ENCODE results near the gene ARHGAP26.
A peak's percentile ranks its signal among the peaks of the same experiment; 100 is the strongest.

ARHGAP26 gene

DNA sequence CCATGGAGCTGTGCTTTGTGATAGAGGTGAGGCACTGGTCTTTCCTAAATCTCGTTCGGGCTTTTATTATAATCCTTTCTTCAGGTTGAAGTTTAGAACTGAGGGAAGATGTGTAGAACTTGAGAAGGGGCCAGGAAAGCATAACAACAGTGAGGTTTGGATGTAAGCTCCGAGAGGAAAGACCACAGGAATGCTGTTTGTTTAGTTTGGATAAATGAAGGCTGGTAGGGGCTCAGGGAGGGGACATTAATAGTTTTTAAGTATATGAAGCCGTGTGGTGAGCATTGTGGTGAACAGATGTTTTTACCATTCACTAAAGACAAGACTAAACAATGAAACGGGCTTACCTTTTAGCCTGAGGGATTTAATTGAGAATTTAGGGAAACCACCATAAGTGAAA lies 130.8 kb downstream of the ARHGAP26 start:
- TF ChIP-seq, protein P1, sequence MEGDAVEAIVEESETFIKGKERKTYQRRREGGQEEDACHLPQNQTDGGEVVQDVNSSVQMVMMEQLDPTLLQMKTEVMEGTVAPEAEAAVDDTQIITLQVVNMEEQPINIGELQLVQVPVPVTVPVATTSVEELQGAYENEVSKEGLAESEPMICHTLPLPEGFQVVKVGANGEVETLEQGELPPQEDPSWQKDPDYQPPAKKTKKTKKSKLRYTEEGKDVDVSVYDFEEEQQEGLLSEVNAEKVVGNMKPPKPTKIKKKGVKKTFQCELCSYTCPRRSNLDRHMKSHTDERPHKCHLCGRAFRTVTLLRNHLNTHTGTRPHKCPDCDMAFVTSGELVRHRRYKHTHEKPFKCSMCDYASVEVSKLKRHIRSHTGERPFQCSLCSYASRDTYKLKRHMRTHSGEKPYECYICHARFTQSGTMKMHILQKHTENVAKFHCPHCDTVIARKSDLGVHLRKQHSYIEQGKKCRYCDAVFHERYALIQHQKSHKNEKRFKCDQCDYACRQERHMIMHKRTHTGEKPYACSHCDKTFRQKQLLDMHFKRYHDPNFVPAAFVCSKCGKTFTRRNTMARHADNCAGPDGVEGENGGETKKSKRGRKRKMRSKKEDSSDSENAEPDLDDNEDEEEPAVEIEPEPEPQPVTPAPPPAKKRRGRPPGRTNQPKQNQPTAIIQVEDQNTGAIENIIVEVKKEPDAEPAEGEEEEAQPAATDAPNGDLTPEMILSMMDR (IDR thresholded peaks at IDR 0.05; ENCODE audit: low read depth, low read length, missing control alignments) = no peak
- no peak overlapping the region for H3K4me3 ChIP-seq (replicated peaks; ENCODE audit: low read depth, low read length)
- DNase-seq (ENCODE audit: extremely low read depth, low read depth) = peak; percentile 95

GRCh38 chr5:142901476-142902185 lies 131.5 kb downstream of the ARHGAP26 start:
- TF ChIP-seq, protein P1 (IDR thresholded peaks at IDR 0.05; ENCODE audit: low read depth, low read length, missing control alignments) = no peak
- no peak overlapping the region for H3K4me3 ChIP-seq (replicated peaks; ENCODE audit: low read depth, low read length)
- no peak for DNase-seq (ENCODE audit: extremely low read depth, low read depth)

DNA sequence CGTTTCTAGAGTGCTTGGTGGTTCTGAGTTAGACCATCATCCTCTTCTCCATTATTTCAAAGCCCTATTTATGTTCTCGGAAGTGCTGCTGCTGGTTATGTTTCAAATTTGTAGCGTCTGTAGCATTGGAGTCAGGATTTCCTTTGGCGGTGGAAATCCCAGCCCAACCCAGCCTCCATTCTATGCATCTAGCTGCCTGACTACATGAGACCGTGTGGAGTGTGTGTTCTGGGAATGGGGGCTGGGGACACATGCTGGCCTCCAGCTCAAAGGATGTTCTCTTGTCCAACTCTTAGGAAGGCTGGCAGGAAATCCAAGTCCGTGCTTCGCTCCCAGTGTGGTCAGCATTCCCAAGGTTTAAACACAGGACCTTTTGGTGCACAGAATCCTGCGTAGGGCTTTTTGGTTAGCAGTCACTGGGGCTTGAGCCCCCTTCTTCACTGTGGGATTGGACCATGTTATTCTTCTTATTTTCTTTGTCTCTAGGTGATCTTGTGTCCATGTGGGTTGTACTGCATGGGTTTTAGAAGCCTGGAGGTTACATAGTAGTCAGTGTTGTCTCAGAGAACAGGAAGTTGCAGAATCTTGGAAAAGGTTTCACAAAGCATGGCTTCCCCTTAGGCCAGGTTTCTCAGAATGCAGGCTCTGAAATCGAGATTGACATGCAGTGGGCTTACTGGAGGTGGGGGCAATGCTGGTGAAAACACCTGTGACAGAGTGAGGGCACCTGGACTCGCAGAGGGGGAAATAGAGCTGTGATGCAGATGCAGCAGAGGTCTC lies 132.2 kb downstream of the ARHGAP26 start:
- TF ChIP-seq, protein P1 (IDR thresholded peaks at IDR 0.05; ENCODE audit: low read depth, low read length, missing control alignments) = no peak
- DNase-seq (ENCODE audit: extremely low read depth, low read depth) = no peak
- H3K4me3 ChIP-seq (replicated peaks; ENCODE audit: low read depth, low read length) = no peak overlapping the region

GRCh38 chr5:142904416-142904815 lies 134.2 kb downstream of the ARHGAP26 start:
- TF ChIP-seq, protein P1 (IDR thresholded peaks at IDR 0.05; ENCODE audit: low read depth, low read length, missing control alignments) = no peak
- no peak for DNase-seq (ENCODE audit: extremely low read depth, low read depth)
- no peak overlapping the region for H3K4me3 ChIP-seq (replicated peaks; ENCODE audit: low read depth, low read length)

DNA sequence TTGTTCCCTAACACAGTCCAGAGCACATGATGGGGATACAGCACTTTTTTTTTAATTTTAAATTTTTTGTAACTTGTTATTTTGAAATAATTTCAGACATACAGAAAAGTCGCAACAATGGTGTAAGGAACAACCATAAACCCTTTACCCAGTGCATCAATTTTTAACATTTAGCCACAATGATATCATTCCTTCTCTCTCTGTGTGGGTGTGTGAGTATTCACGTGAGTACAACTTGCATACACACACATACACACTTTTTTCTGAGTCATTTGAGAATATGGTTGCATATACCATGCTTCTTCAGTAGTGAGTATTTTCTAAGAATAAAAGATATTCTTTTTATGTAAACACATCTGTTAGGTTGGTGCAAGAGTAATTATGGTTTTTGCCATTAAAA lies 135.2 kb downstream of the ARHGAP26 start:
- TF ChIP-seq, protein P1 (IDR thresholded peaks at IDR 0.05; ENCODE audit: low read depth, low read length, missing control alignments) = no peak
- no peak overlapping the region for H3K4me3 ChIP-seq (replicated peaks; ENCODE audit: low read depth, low read length)
- no peak for DNase-seq (ENCODE audit: extremely low read depth, low read depth)

DNA sequence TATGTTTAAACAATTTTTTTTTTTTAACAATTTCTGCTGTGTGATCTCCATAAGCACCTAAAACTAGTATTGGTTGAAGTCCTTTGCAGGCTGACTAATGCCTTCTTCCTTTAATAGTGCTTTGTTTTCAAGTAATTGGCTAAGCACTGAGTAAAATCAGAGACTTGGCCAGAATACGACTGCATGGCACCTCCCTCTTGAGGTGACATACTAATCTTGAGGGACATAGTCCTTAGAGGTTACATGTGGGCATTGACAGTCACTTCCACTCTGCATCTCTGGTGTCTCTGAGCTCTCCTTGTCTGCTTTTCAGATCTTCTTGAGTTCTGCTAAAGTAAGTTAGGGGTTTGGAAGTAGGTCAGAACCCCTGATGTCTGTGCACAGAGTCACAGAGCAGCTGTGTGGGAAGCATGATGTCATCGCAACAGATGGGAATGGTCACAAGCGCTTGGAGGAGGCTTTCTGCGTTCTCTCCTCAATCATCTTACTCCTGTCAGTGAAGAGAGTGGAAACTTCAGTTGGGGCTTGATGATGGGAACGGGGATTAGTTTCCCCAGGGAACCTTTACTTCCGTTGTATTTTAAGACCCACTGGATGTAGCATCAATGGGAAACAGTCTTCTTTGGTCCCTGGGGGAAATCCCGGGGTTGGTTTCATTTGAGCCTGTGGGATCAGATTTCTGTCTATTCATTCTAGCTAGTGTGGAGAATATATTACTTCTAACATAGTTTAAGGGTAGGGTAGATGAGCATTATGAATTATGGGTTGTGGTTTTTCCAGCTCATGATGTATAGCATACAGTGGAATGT lies 136.9 kb downstream of the ARHGAP26 start:
- TF ChIP-seq, protein P1 (IDR thresholded peaks at IDR 0.05; ENCODE audit: low read depth, low read length, missing control alignments) = no peak
- no peak for DNase-seq (ENCODE audit: extremely low read depth, low read depth)
- no peak overlapping the region for H3K4me3 ChIP-seq (replicated peaks; ENCODE audit: low read depth, low read length)

All from HFF-Myc (cell line).